GM19099 (cell line): ENCODE results near the gene DOK3.

Experiments
- POLR2A ChIP-seq: IDR thresholded peaks from 3 replicates; pipeline ENCODE4 v1.6.1; 2011; ENCODE audit warnings: low read depth; ENCODE audit not compliant: insufficient read length; ENCODE audit errors: extremely low read depth

The DOK3 gene

DNA sequence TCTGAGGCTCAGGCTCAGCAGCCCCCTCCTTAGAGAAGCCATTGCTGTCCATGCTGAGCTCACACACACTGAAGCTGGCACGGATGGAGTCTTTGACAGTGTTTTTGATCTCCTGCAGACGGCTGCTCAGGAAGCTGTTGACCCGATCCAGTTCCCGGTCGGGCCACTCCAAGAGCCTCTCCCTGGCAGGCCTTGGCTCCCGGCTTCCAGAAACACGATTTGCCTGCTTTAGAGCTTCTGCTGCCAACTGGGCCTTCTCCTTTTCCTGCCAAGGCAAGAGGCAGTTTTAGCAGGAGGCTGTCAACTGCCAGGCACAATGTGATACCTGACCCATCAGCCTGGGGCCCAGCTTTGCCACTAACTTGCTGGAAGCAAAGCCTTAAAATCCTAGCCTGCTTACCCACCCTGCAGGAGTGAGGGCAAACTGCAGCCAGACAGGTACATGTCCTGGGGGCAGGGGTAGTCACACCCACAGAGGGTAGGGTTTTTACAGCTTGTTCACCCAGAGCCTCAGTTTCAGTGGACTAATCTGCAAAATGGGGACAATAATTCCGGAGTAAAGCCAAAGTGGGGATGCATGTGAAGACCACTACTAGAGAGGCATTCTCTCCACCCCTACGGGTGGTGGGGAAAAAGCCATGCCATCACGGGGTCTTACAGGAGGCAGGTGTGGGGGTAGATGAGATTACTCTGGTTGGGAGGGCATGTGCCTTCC, 15.5 kb upstream of the DOK3 start:
- no peak for TF ChIP-seq POLR2A

DNA sequence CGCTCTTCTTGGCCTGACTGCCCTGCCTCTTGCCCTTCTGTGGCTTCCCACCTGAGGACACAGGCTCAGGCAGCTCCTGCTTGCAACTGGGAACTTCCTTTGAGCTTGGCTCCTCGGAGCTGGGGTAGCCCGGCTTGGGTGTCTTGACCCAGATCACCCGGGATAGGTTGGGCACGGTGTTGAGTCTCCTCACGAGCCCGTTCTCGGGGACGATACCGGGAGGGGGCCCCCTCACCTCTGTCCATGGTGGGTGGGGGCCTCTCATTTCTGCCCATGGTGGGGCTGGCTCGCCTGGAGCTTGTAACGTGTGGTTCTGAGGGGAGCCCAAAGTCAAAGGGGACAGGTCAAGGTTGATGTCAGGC, 14.9 kb upstream of the DOK3 start:
- TF ChIP-seq POLR2A = no peak

DNA sequence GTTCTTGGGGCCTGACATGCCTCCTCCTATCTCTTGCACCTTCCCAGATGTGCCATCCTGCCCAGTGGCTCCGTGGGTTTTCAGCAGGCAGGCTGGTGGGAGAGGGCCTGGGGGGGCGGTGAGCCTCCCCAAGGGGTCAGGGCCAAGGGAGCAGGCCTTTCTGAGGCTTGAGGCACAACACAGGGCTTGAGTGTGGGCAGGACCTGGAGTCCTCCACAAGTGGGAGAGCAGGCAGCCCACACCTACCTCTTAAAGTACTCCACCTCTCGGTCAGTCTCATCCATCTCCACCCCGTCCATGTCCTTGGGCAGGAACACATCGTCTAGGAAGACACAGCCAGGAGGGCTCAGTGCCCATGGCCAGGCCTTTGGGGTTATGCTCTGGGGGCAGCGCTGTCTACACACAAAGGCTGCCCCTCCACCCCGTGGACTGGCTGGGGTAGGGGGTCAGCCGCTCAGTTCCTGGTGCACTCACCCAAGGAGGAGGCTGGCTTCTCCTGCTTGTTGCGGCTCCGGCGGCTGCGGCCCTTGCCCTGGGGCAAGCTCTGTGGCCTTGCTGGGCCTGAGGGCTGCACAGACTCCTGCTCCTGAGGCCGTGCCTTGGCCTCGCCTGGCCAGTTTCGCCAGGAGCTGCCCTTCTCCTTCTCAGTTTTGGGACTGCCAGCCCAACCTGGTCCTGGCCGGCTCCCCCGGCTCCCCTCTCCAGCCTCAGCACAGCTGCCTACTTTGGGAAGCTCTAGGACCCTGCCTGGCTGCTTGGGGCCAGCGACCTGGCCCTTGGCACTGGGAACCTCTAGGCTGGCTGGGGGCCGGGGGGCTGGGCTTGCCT, 14.3 kb upstream of the DOK3 start:
- TF ChIP-seq POLR2A = no peak

DNA sequence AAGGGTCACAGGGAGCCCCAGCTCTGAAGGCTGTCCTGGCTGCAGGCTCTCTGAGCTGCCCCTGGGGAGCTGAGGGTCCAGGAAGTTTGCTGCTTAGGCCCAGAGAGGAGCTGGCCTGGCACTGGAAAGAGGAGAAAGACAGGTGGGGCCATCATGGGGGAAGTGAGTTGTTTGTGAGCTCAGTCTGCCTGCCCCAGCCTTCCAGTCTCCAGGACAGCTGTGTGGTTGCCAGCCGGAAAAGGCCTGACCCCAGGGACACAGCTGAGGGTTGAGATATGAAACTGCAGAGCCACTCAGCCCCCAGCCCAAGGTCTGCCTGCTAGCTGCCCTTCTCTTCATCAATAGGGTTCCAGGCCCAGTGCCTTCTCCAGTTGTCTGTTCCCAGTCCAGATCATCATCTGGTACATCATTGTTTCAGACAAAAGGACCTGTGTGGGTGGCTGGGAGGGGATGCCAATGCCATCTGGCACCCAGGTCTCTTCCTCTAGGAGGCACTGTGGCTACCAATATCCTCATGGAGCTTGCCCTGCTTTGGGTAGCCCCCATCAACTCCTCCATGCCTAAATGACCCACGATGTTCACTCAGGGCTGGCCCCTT, 11.4 kb upstream of the DOK3 start:
- TF ChIP-seq POLR2A = no peak

DNA sequence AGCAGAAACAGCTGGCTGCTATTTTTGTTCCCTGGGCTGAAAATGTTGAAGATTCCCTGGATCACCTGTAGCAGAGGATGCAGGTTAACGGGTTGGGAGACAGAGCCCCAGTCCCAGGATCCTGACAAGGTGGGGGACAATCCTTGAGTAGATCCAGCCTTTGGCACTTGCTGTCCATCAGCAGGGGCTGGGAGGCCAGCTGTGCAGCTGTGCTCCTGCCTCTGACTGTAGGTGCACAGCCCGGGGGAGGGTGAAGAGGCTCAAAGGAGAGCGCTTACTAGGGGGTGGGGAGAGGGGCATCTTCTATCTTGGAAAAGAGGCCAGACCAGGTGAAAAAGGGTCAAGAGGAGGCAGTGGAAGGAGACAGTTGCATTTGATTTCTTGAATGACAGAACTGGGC, 10.6 kb upstream of the DOK3 start:
- TF ChIP-seq POLR2A = no peak

DNA sequence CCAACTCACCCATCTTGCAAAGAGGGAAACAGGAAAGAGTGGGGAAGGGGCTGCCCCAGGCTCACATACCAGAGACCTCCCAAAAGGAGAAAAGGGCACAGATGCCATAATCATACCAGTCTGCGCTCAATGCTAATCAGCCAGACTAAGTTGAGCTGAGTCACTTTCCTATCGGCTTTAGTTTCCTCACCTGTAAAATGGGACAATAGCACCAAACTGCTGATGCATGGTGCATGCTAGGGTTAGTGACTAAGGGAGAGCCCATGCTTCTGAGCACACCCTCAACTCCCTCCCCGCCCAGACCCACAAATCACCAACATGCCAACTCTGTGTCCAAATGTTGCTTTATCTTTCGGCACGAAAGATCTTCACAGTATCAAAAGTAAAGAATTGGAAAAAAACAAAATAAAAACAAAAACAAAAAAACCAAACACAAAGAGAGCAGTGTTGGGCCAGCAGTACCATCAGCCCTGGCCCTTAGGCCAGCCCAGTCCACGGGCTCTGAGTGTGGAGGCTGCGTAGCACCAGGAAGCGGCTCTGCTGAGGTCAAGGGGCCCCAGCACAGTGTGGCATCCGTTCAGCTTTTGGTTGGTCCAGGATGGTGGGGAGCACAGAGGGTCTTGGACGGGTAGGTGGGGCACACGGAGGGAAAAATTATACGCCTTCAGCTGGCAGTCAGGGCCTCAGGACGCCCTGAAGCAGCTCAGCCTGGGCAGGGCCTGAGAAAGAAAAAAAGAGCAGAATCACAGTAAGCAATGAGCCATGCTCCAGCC, 10.0 kb upstream of the DOK3 start:
- no peak for TF ChIP-seq POLR2A

DNA sequence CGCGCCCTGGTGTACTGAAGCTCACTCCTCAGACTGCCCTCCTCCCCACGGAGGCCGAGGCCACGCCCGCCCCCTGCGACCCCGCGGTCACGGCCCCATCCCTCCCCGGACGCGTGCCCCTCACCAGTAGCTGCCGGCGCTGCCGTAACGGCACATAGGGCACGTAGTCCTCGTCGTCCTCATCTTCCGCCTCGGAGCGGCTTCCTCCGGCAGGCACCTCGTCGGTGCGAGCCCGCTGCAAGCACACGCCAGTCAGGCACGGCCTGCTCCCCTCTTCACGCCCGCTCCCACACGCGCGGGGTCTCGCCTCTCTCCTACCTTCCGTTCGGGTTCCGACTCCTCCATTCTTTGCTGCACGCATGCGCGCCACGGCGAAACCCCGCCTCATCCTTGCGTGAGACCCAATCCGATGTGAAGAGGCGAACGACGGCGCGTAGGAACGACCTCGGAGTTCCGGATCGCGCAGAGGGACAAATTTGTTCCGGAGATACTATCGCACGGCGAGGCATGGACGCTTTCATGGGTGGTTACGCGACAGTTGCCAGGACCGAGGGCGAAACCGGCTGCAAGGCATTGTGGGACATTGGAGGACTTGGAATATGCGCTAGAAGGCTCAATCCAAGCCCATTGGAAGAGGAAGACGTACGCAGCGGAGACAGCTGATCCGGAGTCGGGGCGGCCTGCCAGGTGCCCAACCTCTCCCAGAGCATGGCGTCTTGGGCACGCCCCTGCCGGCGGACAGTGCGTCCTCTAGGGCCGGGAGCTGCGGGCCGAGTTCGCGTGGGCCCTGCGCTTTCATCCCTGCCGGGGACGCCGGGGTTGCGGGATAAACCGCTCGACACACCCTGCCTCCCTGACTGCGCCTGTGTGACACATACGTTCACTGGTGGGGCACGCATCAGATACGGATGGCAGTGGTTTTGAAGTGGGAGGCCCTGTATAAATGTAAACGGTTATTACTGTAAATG, 7.3 kb upstream of the DOK3 start, which contains the start of gene DDX41:
Gene DDX41 (minus strand): TSS at position 361 of the 968 bp plus-strand sequence. CDS start 16 bp downstream, at position 345.
- TF ChIP-seq POLR2A = peak; percentile 83

DNA sequence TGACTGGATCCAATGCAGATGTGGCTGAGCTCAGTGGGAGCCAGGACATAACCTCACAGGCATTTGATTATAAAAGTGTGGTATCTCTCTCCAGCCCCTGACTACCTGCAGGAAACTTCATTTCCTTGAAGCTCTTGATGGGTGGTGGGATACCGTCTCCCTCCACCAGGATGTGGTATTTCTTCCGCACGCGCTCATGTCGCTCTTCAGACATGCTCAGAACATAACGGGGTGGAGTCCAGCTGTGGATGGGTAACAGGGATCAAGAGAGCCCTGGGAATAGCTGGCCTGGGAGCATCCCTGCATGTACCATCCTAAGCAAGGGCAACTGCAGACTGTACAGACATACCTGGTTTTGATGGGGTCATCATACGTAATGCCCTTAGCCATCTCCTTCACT, 6.0 kb upstream of the DOK3 start:
- no peak for TF ChIP-seq POLR2A

DNA sequence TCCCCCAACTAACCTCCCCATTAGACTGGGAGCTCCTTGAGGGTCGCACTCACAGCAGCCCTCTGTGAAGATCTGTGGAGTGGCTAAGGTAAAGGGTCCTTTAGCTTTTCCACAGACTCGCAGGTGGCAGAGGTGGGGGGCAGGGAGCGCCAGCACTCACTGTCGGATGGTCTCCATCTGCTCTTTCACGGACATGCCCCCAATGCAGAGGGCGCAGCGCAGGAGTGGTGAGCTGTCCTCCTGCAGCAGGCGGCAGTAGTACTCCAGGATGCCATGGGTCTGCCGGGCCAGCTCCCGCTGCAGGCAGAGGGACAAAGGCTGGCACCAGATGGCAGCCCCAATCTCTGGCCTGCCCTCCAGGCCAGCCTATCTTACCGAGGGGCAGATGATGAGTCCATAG, 4.9 kb upstream of the DOK3 start:
- TF ChIP-seq POLR2A = no peak

DNA sequence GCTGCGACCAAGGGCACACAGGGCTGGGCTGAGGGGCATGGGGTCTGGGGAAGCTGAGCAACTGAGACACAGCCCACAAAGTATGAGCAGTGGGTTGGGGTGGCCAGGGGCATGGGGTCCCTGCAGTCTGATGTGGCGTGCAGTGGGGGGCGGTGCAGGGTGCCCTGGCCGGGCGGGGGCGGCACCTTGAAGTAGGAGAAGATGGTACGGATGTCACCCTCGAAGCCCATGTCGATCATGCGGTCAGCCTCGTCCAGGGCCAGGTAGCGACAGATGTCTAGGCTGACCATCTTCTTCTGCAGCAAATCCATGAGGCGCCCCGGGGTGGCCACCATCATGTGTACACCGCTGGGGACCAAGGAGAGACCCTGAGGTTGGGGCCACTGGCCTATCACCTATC, 3.9 kb upstream of the DOK3 start:
- no peak for TF ChIP-seq POLR2A

DNA sequence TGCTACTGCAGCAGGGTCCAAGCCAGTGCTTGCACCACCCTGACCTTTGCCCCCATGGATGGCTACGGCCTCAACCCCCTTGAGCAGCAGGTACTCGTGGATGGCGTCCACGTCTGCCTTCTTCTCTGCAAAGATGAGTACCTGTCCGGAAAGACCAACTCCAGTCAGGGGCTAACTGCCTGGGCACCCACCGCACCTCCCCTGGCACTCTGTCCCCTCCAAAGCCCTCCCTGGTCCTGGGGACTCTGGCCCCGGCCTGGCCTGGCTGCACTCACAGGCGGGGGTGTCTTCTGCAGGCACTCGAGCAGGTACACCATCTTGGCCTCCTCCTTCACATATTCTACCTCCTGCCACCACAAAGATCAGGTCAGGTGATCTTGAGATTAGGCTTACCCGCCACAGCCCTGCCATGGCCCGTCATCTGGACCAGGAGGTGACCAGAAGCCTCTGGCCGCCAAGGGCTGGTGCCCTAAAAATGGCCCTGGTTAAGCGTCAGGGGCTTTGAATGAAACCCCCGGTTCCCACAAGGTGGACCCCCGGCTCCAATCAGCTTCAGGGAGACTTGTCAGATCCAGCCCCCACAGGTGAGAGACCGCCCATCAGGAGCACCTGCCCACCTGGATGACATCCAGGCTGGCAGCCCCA, 3.2 kb upstream of the DOK3 start:
- no peak for TF ChIP-seq POLR2A

DNA sequence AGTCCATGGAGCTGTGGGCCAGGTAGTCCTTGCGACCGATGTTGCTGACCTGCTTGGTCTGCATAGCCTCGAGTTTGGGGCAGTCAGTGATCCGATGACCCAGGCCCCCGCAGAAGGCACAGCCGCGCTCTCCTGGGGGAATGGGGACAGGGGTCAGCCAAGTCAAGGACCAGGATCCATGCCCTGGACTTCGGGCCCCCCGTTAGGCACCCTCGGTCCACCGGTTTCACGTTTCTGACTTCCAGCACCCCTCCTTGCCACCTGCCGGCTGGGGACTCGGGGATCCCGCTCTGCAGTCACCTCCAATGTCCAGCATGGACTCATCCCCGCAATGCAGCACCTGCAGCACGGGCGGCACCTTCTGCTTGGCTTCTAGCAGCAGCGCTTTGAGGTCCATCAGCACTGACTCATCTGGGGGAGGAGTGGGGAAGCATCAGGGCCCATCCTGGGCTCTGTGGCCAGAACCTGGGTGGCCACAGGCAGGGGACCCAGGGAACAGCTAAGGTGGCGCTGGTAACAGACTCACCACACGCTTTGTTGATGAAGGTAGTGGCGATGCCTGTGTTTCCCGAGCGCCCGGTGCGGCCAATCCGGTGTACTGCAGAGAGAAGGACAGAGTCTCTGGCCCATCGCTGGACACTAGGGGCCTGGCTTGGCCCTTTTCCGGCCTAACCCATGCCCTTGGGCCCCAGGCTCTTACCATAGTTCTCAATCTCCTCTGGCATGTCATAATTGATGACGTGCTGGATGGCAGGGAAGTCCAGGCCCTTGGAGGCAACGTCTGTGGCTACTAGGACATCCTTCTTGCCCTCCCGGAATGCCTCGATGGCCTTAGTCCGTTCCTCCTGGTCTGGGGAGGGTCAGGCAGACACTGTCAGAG, 2.4 kb upstream of the DOK3 start:
- no peak for TF ChIP-seq POLR2A

DNA sequence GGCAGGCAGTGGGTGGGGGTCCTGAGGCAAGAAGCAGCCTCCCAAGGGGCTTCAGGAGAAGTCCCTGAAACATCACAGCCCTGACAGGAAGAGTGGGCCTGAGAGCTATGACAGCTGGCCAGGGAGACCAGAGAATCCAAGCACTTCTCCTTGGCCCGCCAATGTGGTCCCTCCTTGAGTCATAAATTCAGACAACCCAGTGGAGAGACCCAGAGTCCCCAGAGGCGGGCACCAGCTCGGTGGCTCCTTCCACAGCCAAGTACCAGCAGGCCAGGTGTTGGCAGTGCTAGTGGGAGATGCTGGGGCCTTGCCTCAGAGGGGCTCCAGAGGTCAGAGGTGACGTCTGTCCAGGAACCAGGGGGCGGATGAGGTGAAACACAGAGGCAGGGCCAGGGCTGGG, 1.6 kb upstream of the DOK3 start:
- TF ChIP-seq POLR2A = no peak
